CD4-positive, alpha-beta T cell treated with Interleukin-15 for 4 hours (primary cell): ENCODE data around the gene ITGBL1.

ENCODE experiments used
- DNase-seq: peaks from one replicate; pipeline ENCODE4 v3.0.0-alpha.2; 2020; ENCODE audit warnings: low spot score

ITGBL1 gene

GRCh38 chr13:101451641-101452040 lies 834 bp upstream of the ITGBL1 start:
- no peak for DNase-seq

GRCh38 chr13:101453784-101454201 lies 1.3 kb downstream of the ITGBL1 start:
- DNase-seq: no peak

- no peak for DNase-seq
These were observed 2.3 kb downstream of the ITGBL1 start for GRCh38 chr13:101454767-101455166.

GRCh38 chr13:101455863-101456262 lies 3.4 kb downstream of the ITGBL1 start:
- no peak for DNase-seq

GRCh38 chr13:101457176-101457575 lies 4.7 kb downstream of the ITGBL1 start:
- no peak for DNase-seq

GRCh38 chr13:101465877-101466276 lies 13.4 kb downstream of the ITGBL1 start:
- DNase-seq: no peak

- DNase-seq: no peak
These were observed 14.9 kb downstream of the ITGBL1 start for GRCh38 chr13:101467415-101467814.

- no peak for DNase-seq
These were observed 21.0 kb downstream of the ITGBL1 start for GRCh38 chr13:101473458-101473857.

GRCh38 chr13:101474419-101474957 lies 22.0 kb downstream of the ITGBL1 start:
- DNase-seq: no peak

- no peak for DNase-seq
These were observed 23.1 kb downstream of the ITGBL1 start for GRCh38 chr13:101475536-101475935.

GRCh38 chr13:101481421-101481820 lies 28.9 kb downstream of the ITGBL1 start:
- no peak for DNase-seq

GRCh38 chr13:101486708-101487437 lies 34.4 kb downstream of the ITGBL1 start:
- no peak for DNase-seq

GRCh38 chr13:101487438-101487830 lies 35.0 kb downstream of the ITGBL1 start:
- DNase-seq: no peak

GRCh38 chr13:101488734-101489133 lies 36.3 kb downstream of the ITGBL1 start:
- DNase-seq: no peak

GRCh38 chr13:101489643-101490405 lies 37.3 kb downstream of the ITGBL1 start:
- DNase-seq: no peak

GRCh38 chr13:101490406-101491015 lies 38.0 kb downstream of the ITGBL1 start:
- DNase-seq: no peak

- no peak for DNase-seq
These were observed 39.9 kb downstream of the ITGBL1 start for GRCh38 chr13:101492251-101492910.

- DNase-seq: no peak
These were observed 41.1 kb downstream of the ITGBL1 start for GRCh38 chr13:101493541-101493940.

GRCh38 chr13:101499406-101499805 lies 46.9 kb downstream of the ITGBL1 start:
- no peak for DNase-seq

- DNase-seq: no peak
These were observed 50.1 kb downstream of the ITGBL1 start for GRCh38 chr13:101502618-101503017.

- no peak for DNase-seq
These were observed 58.7 kb downstream of the ITGBL1 start for GRCh38 chr13:101511161-101511560.

GRCh38 chr13:101511766-101512165 lies 59.3 kb downstream of the ITGBL1 start:
- DNase-seq: no peak
